PC-9 (cell line): ENCODE measurements around the gene FLNC. TPM values are rescaled to one million over a fixed set of nuclear protein-coding genes. Genes with fewer than 3 reads are reported as not detected.

ENCODE experiments used
- BruUV-seq: library from RNA; stranded (reverse); fragments of 400-500 nt; replicated peaks from 2 replicates; lab custom pipeline; 2021; lab: Mats Ljungman, UMichigan
- CTCF ChIA-PET: fragments of 300-600 bp; sonication (Branson Sonifier 250); formaldehyde crosslinking; loops from one replicate; lab custom pipeline; 2022; ENCODE audit warnings: antibody characterized with exemption; lab: Charles Lee
- POLR2A ChIA-PET: fragments of 300-600 bp; sonication (Branson Sonifier 250); formaldehyde crosslinking; loops from one replicate; lab custom pipeline; 2022; ENCODE audit warnings: antibody characterized with exemption; ENCODE audit not compliant: unreplicated experiment; lab: Charles Lee
- DNase-seq, 2 experiments: peaks; one replicate each; pipeline versions ENCODE4 v3.0.0 to v3.0.0-alpha.2; 2015 to 2022; ENCODE audit warnings: mixed read lengths in 1 of 2
- H2AFZ ChIP-seq: fragments of 200-600 bp; sonication (generic); 2 replicates; pipeline ENCODE4 v1.8.1; 2017; ENCODE audit warnings: antibody characterized with exemption
- H3F3A ChIP-seq: fragments of 200-600 bp; sonication (generic); 2 replicates; pipeline ENCODE4 v1.8.1; 2017; ENCODE audit warnings: antibody characterized with exemption, mild to moderate bottlenecking, low read depth; ENCODE audit not compliant: insufficient read depth
- H3K27ac ChIP-seq: fragments of 200-600 bp; sonication (generic); 2 replicates; pipeline ENCODE4 v1.6.1; 2016; ENCODE audit warnings: mixed run types
- H3K27me3 ChIP-seq: fragments of 200-600 bp; sonication (generic); 2 replicates; pipeline ENCODE4 v1.6.1; 2016; ENCODE audit warnings: low read depth, mixed run types; ENCODE audit not compliant: insufficient read depth
- H3K36me3 ChIP-seq: fragments of 200-600 bp; sonication (generic); 2 replicates; pipeline ENCODE4 v1.6.1; 2016; ENCODE audit warnings: low read depth, mixed run types
- H3K4me1 ChIP-seq: fragments of 200-600 bp; sonication (generic); replicated peaks from 2 replicates; pipeline ENCODE4 v1.6.1; 2016; ENCODE audit warnings: mixed run types; ENCODE audit not compliant: insufficient read depth
- H3K4me2 ChIP-seq: fragments of 200-600 bp; sonication (generic); 2 replicates; pipeline ENCODE4 v1.6.1; 2017; ENCODE audit warnings: mixed run types
- H3K4me3 ChIP-seq: fragments of 200-600 bp; sonication (generic); 2 replicates; pipeline ENCODE4 v1.6.1; 2016; ENCODE audit warnings: mixed run types
- H3K79me2 ChIP-seq: fragments of 200-600 bp; sonication (generic); 2 replicates; pipeline ENCODE4 v1.6.1; 2017; ENCODE audit warnings: low read depth, mixed run types
- H3K9me2 ChIP-seq: fragments of 200-600 bp; sonication (generic); 2 replicates; pipeline ENCODE4 v1.8.1; 2017; ENCODE audit warnings: mild to moderate bottlenecking; ENCODE audit not compliant: insufficient read depth
- H3K9me3 ChIP-seq: fragments of 200-600 bp; sonication (generic); 2 replicates; pipeline ENCODE4 v1.8.1; 2016; ENCODE audit warnings: low read depth; ENCODE audit not compliant: insufficient read depth
- H4K20me1 ChIP-seq: fragments of 200-600 bp; sonication (generic); 2 replicates; pipeline ENCODE4 v1.8.1; 2017; ENCODE audit not compliant: insufficient read depth
- CTCF ChIP-seq: fragments of 200-600 bp; sonication (generic); conservative IDR thresholded peaks from 2 replicates; pipeline ENCODE4 v1.6.1; 2017; ENCODE audit warnings: mixed run types, antibody characterized with exemption, mild to moderate bottlenecking, moderate library complexity
- EZH2 ChIP-seq: fragments of 200-600 bp; sonication (generic); IDR thresholded peaks from 2 replicates; pipeline ENCODE4 v1.8.0; 2017; ENCODE audit warnings: antibody characterized with exemption, low read depth
- intact Hi-C: fragments of 100-400 bp; cut with micrococcal nuclease; formaldehyde crosslinking; loops from one replicate; pipeline ENCODE4 v1.10.0; 2022; ENCODE audit not compliant: unreplicated experiment
- total RNA-seq: library from RNA; stranded (reverse); gene quantifications from 2 replicates; pipeline ENCODE4 v1.2.3, GENCODE V29; 2021

Gene FLNC
- total RNA-seq, 1 experiment from 2014 or later, result 75.5 TPM

GRCh38 chr7:128876978-128877755 lies 47.0 kb downstream of the FLNC start:
- Histone ChIP-seq H2AFZ (no peak overlapping the region), H3K9me2 (no peaks in the 10 kb centered on the region), H3K27ac (no peak overlapping the region), H3K9me3 (no peaks in the 10 kb centered on the region), H3K79me2 (no peaks in the 10 kb centered on the region), H3K4me1 (peaks cover 12% of the 10 kb centered on the region), H3K4me2 (no peak overlapping the region), H3F3A (peaks cover 8% of the 10 kb centered on the region; the same call in 1 of the 2 replicates), H3K27me3 (no peaks in the 10 kb centered on the region), H3K36me3 (no peaks in the 10 kb centered on the region), H3K4me3 (no peak overlapping the region), H4K20me1 (no peaks in the 10 kb centered on the region)
- ChIA-PET POLR2A (no interaction called here), CTCF (no interaction called here)
- no TSS peak for BruUV-seq
- intact Hi-C loops, result no loop called here
- no peak for TF ChIP-seq CTCF
- TF ChIP-seq EZH2, result no peak
- no peak for DNase-seq

GRCh38 chr7:128877756-128878120 lies 47.5 kb downstream of the FLNC start:
- no TSS peak for BruUV-seq
- H4K20me1 ChIP-seq, result no peaks in the 10 kb centered on the region
- intact Hi-C loops, result no loop called here
- no peak overlapping the region for H3K4me3 ChIP-seq
- TF ChIP-seq EZH2, result no peak
- TF ChIP-seq CTCF, result no peak
- ChIA-PET CTCF (no interaction called here), POLR2A (no interaction called here)
- H3K9me2 ChIP-seq, result no peaks in the 10 kb centered on the region
- no peaks in the 10 kb centered on the region for H3K36me3 ChIP-seq
- H2AFZ ChIP-seq, result no peak overlapping the region
- no peaks in the 10 kb centered on the region for H3K9me3 ChIP-seq
- H3K27me3 ChIP-seq, result no peaks in the 10 kb centered on the region
- no peak for DNase-seq
- H3K79me2 ChIP-seq, result no peaks in the 10 kb centered on the region
- no peak overlapping the region for H3K27ac ChIP-seq
- H3K4me2 ChIP-seq, result no peak overlapping the region
- peaks cover 8% of the 10 kb centered on the region; the same call in 1 of the 2 replicates for H3F3A ChIP-seq
- H3K4me1 ChIP-seq, result peaks cover 6% of the 10 kb centered on the region

GRCh38 chr7:128878226-128879105 lies 48.3 kb downstream of the FLNC start:
- ChIA-PET POLR2A (no interaction called here), CTCF (interaction anchor here (3.2 kb wide), 1 partner anchor 15 kb away, joined by 13 read pairs; the partner anchor contains the start of gene ATP6V1F)
- no peak overlapping the region for H3K4me2 ChIP-seq
- H3K27me3 ChIP-seq, result no peaks in the 10 kb centered on the region
- no peaks in the 10 kb centered on the region for H3K9me3 ChIP-seq
- no peaks in the 10 kb centered on the region for H3K79me2 ChIP-seq
- H3K4me1 ChIP-seq, result no peaks in the 10 kb centered on the region
- H3K27ac ChIP-seq, result no peak overlapping the region
- no TSS peak for BruUV-seq
- no peaks in the 10 kb centered on the region for H3K36me3 ChIP-seq
- no peaks in the 10 kb centered on the region for H3K9me2 ChIP-seq
- no peaks in the 10 kb centered on the region for H4K20me1 ChIP-seq
- H2AFZ ChIP-seq, result no peak overlapping the region
- no peak for DNase-seq
- no peak for TF ChIP-seq CTCF
- no peak for TF ChIP-seq EZH2
- peaks cover 8% of the 10 kb centered on the region; the same call in 1 of the 2 replicates for H3F3A ChIP-seq
- no peak overlapping the region for H3K4me3 ChIP-seq
- intact Hi-C loops, result no loop called here
